OCI-LY1 (cell line): ENCODE data around the gene GMDS.
"Not testable (repeated sequence)": the region's sequence is repeated elsewhere in the genome, so short reads cannot be mapped to it uniquely, and the experiment has no call there.

Experiments used
- H2AFZ ChIP-seq: fragments of 200-600 bp; sonication (generic), shearing (Covaris generic); 2 replicates; pipeline ENCODE4 v1.6.0; 2014; ENCODE audit warnings: antibody characterized with exemption, mild to moderate bottlenecking, low read length
- H3F3A ChIP-seq: fragments of 200-600 bp; sonication (generic), shearing (Covaris generic); 2 replicates; pipeline ENCODE4 v1.6.0; 2014; ENCODE audit warnings: mild to moderate bottlenecking, antibody characterized with exemption, low read length, moderate library complexity; ENCODE audit not compliant: insufficient read depth
- H3K27ac ChIP-seq: fragments of 200-600 bp; sonication (generic); 2 replicates; pipeline ENCODE4 v1.5.1; 2014; ENCODE audit warnings: low read length, mixed run types, mild to moderate bottlenecking, low read depth; ENCODE audit not compliant: poor library complexity, severe bottlenecking
- H3K27me3 ChIP-seq: fragments of 200-600 bp; sonication (generic); 2 replicates; pipeline ENCODE4 v1.6.0; 2014; ENCODE audit warnings: antibody characterized with exemption, mild to moderate bottlenecking, low read length, moderate library complexity; ENCODE audit not compliant: insufficient read depth
- H3K36me3 ChIP-seq: fragments of 200-600 bp; sonication (generic); 2 replicates; pipeline ENCODE4 v1.6.1; 2014; ENCODE audit warnings: mild to moderate bottlenecking, antibody characterized with exemption, low read length, moderate library complexity, mixed read lengths; ENCODE audit not compliant: insufficient read depth
- H3K4me1 ChIP-seq: fragments of 200-600 bp; sonication (generic); 2 replicates; pipeline ENCODE4 v1.5.1; 2014; ENCODE audit warnings: mild to moderate bottlenecking, low read length, moderate library complexity; ENCODE audit not compliant: insufficient read depth, severe bottlenecking
- H3K4me2 ChIP-seq: fragments of 200-600 bp; sonication (generic), shearing (Covaris generic); 2 replicates; pipeline ENCODE4 v1.6.1; 2014; ENCODE audit warnings: low read length
- H3K4me3 ChIP-seq: fragments of 200-600 bp; sonication (generic); 2 replicates; pipeline ENCODE4 v1.5.1; 2014; ENCODE audit warnings: low read length, low read depth, mild to moderate bottlenecking, mixed read lengths; ENCODE audit not compliant: poor library complexity, severe bottlenecking
- H3K79me2 ChIP-seq: fragments of 200-600 bp; shearing (Covaris generic); 2 replicates; pipeline ENCODE4 v1.6.1; 2016; ENCODE audit warnings: mixed run types, low read length, mixed read lengths; ENCODE audit not compliant: insufficient read depth
- H3K9ac ChIP-seq: fragments of 200-600 bp; sonication (generic), shearing (Covaris generic); 2 replicates; pipeline ENCODE4 v1.6.1; 2014; ENCODE audit warnings: mild to moderate bottlenecking, low read length, mixed read lengths
- H3K9me2 ChIP-seq: fragments of 200-600 bp; sonication (generic), shearing (Covaris generic); 2 replicates; pipeline ENCODE4 v1.6.1; 2014; ENCODE audit warnings: low read depth, mild to moderate bottlenecking, low read length, mixed read lengths
- H3K9me3 ChIP-seq: fragments of 200-600 bp; shearing (Covaris generic); 2 replicates; pipeline ENCODE4 v1.6.1; 2014; ENCODE audit warnings: low read length, mixed read lengths
- H4K20me1 ChIP-seq: fragments of 200-600 bp; sonication (generic), shearing (Covaris generic); 2 replicates; pipeline ENCODE4 v1.6.0; 2016; ENCODE audit warnings: mild to moderate bottlenecking, low read length; ENCODE audit not compliant: insufficient read depth
- CTCF ChIP-seq: fragments of 200-600 bp; sonication (generic), shearing (Covaris generic); IDR thresholded peaks from 2 replicates; pipeline ENCODE4 v1.5.1; 2017; ENCODE audit warnings: mild to moderate bottlenecking, antibody characterized with exemption, low read length, moderate library complexity, mixed read lengths
- EZH2 ChIP-seq: fragments of 200-600 bp; sonication (generic), shearing (Covaris generic); IDR thresholded peaks from 2 replicates; pipeline ENCODE4 v1.8.0; 2017; ENCODE audit warnings: borderline replicate concordance, mixed run types, mild to moderate bottlenecking, antibody characterized with exemption, low read length, moderate library complexity, mixed read lengths

The GMDS gene

DNA sequence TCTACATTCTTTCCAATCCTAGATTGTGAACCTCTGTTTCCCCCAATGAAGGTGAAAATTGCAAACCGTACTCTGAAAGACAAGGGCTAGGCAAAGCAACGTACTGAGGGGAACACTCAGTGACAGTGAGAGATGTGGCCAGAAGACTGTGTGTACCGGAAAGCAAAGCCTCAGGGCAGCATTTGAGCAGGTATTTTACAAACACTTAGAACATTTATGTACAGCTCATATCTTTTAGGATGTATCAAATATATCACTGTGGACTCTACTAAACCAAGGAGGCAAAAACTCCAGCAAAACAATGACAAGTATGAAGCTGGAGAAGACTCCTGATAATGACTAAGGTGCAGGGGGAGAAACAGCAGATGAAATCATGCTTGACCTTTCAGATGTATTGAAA, 398.8 kb downstream of the GMDS start:
- Histone ChIP-seq H3K4me1 (peaks cover 38% of the 10 kb centered on the region), H3K9me3 (0 out of 2 replicates have a peak, but pooled peaks cover 7% of the 10 kb centered on the region), H3K27ac (no peak overlapping the region), H3K4me2 (no peak overlapping the region), H3K9ac (no peak overlapping the region), H3K79me2 (no peaks in the 10 kb centered on the region), H3K36me3 (no peaks in the 10 kb centered on the region; the same call in 1 of the 2 replicates), H2AFZ (no peak overlapping the region), H3K27me3 (no peaks in the 10 kb centered on the region), H4K20me1 (no peaks in the 10 kb centered on the region), H3K9me2 (no peaks in the 10 kb centered on the region), H3K4me3 (no peak overlapping the region), H3F3A (no peaks in the 10 kb centered on the region)
- no peak for TF ChIP-seq CTCF
- no peak for TF ChIP-seq EZH2

DNA sequence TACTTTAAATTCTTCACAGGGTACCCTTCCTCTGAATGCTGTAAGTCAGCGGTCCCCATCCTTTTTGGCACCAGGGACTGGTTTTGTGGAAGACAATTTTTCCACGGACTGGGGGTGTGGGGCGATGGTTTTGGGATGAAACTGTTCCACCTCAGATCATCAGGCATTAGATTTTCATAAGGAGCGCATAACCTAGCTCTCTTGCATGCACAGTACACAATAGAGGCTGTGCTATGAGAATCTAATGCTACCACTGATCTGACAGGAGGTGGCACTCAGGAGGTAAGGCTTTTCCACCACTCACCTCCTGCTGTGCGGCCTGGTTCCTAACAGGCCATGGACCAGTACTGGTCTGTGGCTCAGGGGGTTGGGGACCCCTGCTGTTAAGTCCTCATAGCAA, 399.9 kb downstream of the GMDS start:
- not testable (repeated sequence) for H2AFZ ChIP-seq, H3K36me3 ChIP-seq, H3K9ac ChIP-seq, H3K79me2 ChIP-seq, H3K9me3 ChIP-seq, H3F3A ChIP-seq, H3K9me2 ChIP-seq, H3K4me3 ChIP-seq, H3K27ac ChIP-seq, H4K20me1 ChIP-seq, H3K4me2 ChIP-seq, H3K27me3 ChIP-seq
- peaks cover 35% of the 10 kb centered on the region for H3K4me1 ChIP-seq

DNA sequence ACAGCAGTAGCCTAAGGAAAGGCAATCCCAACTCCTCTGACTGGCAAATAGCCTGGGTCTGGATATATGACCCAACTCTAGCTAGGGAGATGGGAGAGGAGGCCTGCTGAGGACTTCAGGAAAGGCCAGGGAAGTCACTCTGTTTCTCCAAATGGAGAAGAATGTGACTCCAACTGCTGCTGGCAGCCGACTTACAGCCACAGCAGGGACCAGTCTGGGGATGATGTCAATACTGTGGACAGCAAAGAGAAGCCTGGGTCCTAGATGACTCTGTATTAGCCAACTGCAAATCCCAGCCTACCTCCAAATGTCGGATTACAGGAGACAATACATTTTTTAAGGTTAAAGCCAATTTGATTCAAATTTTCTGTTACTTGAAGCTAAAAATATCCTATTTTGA, 403.1 kb downstream of the GMDS start:
- no peaks in the 10 kb centered on the region for H3K27me3 ChIP-seq
- H3K9me2 ChIP-seq: no peaks in the 10 kb centered on the region
- H3K4me2 ChIP-seq: no peak overlapping the region
- H3K27ac ChIP-seq: no peak overlapping the region
- TF ChIP-seq EZH2: no peak
- TF ChIP-seq CTCF: no peak
- H3K4me1 ChIP-seq: peaks cover 13% of the 10 kb centered on the region
- H3F3A ChIP-seq: no peaks in the 10 kb centered on the region
- 0 out of 2 replicates have a peak, but pooled peaks cover 7% of the 10 kb centered on the region for H3K9me3 ChIP-seq
- no peaks in the 10 kb centered on the region for H3K79me2 ChIP-seq
- H3K36me3 ChIP-seq: no peaks in the 10 kb centered on the region; the same call in 1 of the 2 replicates
- H2AFZ ChIP-seq: no peak overlapping the region
- no peak overlapping the region for H3K4me3 ChIP-seq
- H4K20me1 ChIP-seq: no peaks in the 10 kb centered on the region
- H3K9ac ChIP-seq: no peak overlapping the region

GRCh38 chr6:1841136-1841535, 404.3 kb downstream of the GMDS start:
- H3K27me3 ChIP-seq: no peaks in the 10 kb centered on the region
- no peak overlapping the region for H3K9ac ChIP-seq
- H2AFZ ChIP-seq: no peak overlapping the region
- H4K20me1 ChIP-seq: no peaks in the 10 kb centered on the region
- no peaks in the 10 kb centered on the region for H3K79me2 ChIP-seq
- TF ChIP-seq CTCF: no peak
- no peak overlapping the region for H3K27ac ChIP-seq
- H3K9me2 ChIP-seq: no peaks in the 10 kb centered on the region
- H3K4me3 ChIP-seq: no peak overlapping the region
- peaks cover 13% of the 10 kb centered on the region for H3K4me1 ChIP-seq
- no peak overlapping the region for H3K4me2 ChIP-seq
- no peaks in the 10 kb centered on the region for H3F3A ChIP-seq
- H3K36me3 ChIP-seq: no peaks in the 10 kb centered on the region; the same call in 1 of the 2 replicates
- 0 out of 2 replicates have a peak, but pooled peaks cover 7% of the 10 kb centered on the region for H3K9me3 ChIP-seq
